Esophagus muscularis mucosa (tissue), 4 donors: Measurements from ENCODE around the gene FADS2. TPM values are rescaled to one million over a fixed set of nuclear protein-coding genes. Genes with fewer than 3 reads are reported as not detected.

ENCODE experiments used
- DNase-seq: peaks from one replicate; pipeline ENCODE4 v3.0.0-alpha.2; 2017; ENCODE audit errors: extremely low spot score
- H3K27ac ChIP-seq, 4 donors: fragments of 200-600 bp; sonication (generic); replicated peaks in 1 of 4; 1 replicate in 3 of 4; 2 replicates in 1 of 4; pipeline ENCODE4 v1.5.1; 2016 to 2019; ENCODE audit warnings: mild to moderate bottlenecking in 1 of 4
- H3K27me3 ChIP-seq, 4 donors: fragments of 200-600 bp; sonication (generic); one replicate each; pipeline versions ENCODE4 v1.5.1 to v1.6.0; 2016 to 2019
- H3K36me3 ChIP-seq, 4 donors: fragments of 200-600 bp; sonication (generic); one replicate each; pipeline ENCODE4 v1.5.1; 2016 to 2019
- H3K4me1 ChIP-seq, 4 donors: fragments of 200-600 bp; sonication (generic); one replicate each; pipeline ENCODE4 v1.5.1; 2016 to 2019
- H3K4me3 ChIP-seq, 4 donors: fragments of 200-600 bp; sonication (generic); 1 replicate in 2 of 4; 2 replicates in 2 of 4; pipeline ENCODE4 v1.5.1; 2016 to 2019; ENCODE audit warnings: mild to moderate bottlenecking in 4 of 4, moderate library complexity in 1 of 4
- H3K9me3 ChIP-seq, 4 donors: fragments of 200-600 bp; sonication (generic); 1 replicate in 3 of 4; 2 replicates in 1 of 4; pipeline ENCODE4 v1.5.1; 2016 to 2019
- EP300 ChIP-seq: sonication (generic); formaldehyde crosslinking; IDR thresholded peaks from one replicate; pipeline ENCODE4 v1.6.1; 2017; ENCODE audit warnings: antibody characterized with exemption
- POLR2A ChIP-seq: fragments of 450-650 bp; IDR thresholded peaks from one replicate; pipeline ENCODE4 v1.6.1; 2017; ENCODE audit warnings: antibody characterized with exemption, moderate library complexity, mild to moderate bottlenecking, low read depth
- POLR2AphosphoS5 ChIP-seq, 2 donors: sonication (generic); formaldehyde crosslinking; IDR thresholded peaks; one replicate each; pipeline ENCODE4 v1.6.1; 2017; ENCODE audit warnings: antibody characterized with exemption in 2 of 2
- WGBS: methylation state at CpG from one replicate; pipeline ENCODE4 v1.1.5; 2018; 5-methylcytosine and 5-hydroxymethylcytosine counted together
- intact Hi-C: fragments of 100-400 bp; cut with DNase I; formaldehyde crosslinking; loops from one replicate; pipeline ENCODE4 v1.15.1; 2023
- total RNA-seq, 4 donors: library from RNA; depleted of rRNA; stranded (reverse); fragments of >200 nt; gene quantifications; one replicate each; pipeline versions ENCODE4 v1.1.0 to v1.2.1, GENCODE V29; 2016
- TF ChIP-seq, protein P1 (sequence below), 3 experiments: fragments of 200-600 bp in 2 of 3; fragments of 450-650 bp in 1 of 3; sonication (generic) in 2 of 3; IDR thresholded peaks; one replicate each; pipeline ENCODE4 v1.5.1; 2017 to 2019; ENCODE audit warnings: antibody characterized with exemption in 3 of 3, mild to moderate bottlenecking in 2 of 3, moderate library complexity in 1 of 3

FADS2 gene
- total RNA-seq, 4 donors from 2014 or later: 15.9 to 32.8 (median 28.0) TPM

DNA sequence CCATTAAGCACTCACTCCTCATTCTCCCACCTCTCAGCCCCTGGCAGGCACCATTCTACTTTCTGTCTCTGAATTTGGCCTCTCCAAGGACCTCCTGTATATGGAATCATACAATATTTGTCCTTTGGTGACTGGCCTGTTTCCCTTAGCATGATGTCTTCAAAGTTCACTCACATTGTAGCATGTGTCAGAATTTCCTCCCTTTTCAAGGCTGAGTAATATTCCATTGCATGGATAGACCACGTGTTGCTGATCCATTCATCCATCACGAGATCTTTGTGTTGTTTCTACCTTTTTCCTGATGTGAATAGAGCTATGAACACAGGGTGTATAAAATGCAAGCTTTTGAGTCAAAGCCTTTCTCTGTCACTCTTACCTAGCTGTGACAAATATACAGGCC, 11.6 kb downstream of the FADS2 start:
- DNase-seq: no peak
- peaks cover 5 to 13% (median 12%) of the 10 kb centered on the region in 4 donors for H3K4me1 ChIP-seq

DNA sequence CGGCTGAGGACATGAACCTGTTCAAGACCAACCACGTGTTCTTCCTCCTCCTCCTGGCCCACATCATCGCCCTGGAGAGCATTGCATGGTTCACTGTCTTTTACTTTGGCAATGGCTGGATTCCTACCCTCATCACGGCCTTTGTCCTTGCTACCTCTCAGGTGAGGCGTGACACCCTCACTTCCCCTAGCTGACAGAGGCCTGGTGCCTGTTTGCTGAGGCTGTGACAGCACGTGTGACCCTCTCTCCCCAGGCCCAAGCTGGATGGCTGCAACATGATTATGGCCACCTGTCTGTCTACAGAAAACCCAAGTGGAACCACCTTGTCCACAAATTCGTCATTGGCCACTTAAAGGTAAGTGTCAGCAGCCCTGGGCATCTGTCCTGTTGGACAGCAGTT, 12.3 kb downstream of the FADS2 start:
- Histone ChIP-seq H3K27ac (no peak overlapping the region), H3K4me1 (peaks cover 0 to 6% (median 6%) of the 10 kb centered on the region in 4 donors), H3K9me3 (no peaks in the 10 kb centered on the region), H3K36me3 (peaks cover 0 to 78% (median 25%) of the 10 kb centered on the region in 4 donors), H3K4me3 (no peak overlapping the region), H3K27me3 (no peaks in the 10 kb centered on the region)
- intact Hi-C loops: no loop called here
- TF ChIP-seq POLR2AphosphoS5 (IDR thresholded peaks at IDR 0.05) (no peak), EP300 (no peak), POLR2A (no peak)
- TF ChIP-seq, protein P1, sequence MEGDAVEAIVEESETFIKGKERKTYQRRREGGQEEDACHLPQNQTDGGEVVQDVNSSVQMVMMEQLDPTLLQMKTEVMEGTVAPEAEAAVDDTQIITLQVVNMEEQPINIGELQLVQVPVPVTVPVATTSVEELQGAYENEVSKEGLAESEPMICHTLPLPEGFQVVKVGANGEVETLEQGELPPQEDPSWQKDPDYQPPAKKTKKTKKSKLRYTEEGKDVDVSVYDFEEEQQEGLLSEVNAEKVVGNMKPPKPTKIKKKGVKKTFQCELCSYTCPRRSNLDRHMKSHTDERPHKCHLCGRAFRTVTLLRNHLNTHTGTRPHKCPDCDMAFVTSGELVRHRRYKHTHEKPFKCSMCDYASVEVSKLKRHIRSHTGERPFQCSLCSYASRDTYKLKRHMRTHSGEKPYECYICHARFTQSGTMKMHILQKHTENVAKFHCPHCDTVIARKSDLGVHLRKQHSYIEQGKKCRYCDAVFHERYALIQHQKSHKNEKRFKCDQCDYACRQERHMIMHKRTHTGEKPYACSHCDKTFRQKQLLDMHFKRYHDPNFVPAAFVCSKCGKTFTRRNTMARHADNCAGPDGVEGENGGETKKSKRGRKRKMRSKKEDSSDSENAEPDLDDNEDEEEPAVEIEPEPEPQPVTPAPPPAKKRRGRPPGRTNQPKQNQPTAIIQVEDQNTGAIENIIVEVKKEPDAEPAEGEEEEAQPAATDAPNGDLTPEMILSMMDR (IDR thresholded peaks at IDR 0.05): no peak
- WGBS: 97% methylated on average over 7 of the region's 7 CpGs
- DNase-seq: no peak

More for the DNA sequence above, 11.6 kb downstream of the FADS2 start:
- WGBS: 100% methylated on average over 2 of the region's 2 CpGs
- Histone ChIP-seq H3K9me3 (no peaks in the 10 kb centered on the region), H3K27ac (no peak overlapping the region), H3K27me3 (no peaks in the 10 kb centered on the region), H3K4me3 (no peak overlapping the region), H3K36me3 (peaks cover 0 to 71% (median 25%) of the 10 kb centered on the region in 4 donors)
- TF ChIP-seq POLR2A (no peak), POLR2AphosphoS5 (IDR thresholded peaks at IDR 0.05) (no peak), EP300 (no peak)
- TF ChIP-seq, protein P1 (IDR thresholded peaks at IDR 0.05): no peak
- intact Hi-C loops: no loop called here

DNA sequence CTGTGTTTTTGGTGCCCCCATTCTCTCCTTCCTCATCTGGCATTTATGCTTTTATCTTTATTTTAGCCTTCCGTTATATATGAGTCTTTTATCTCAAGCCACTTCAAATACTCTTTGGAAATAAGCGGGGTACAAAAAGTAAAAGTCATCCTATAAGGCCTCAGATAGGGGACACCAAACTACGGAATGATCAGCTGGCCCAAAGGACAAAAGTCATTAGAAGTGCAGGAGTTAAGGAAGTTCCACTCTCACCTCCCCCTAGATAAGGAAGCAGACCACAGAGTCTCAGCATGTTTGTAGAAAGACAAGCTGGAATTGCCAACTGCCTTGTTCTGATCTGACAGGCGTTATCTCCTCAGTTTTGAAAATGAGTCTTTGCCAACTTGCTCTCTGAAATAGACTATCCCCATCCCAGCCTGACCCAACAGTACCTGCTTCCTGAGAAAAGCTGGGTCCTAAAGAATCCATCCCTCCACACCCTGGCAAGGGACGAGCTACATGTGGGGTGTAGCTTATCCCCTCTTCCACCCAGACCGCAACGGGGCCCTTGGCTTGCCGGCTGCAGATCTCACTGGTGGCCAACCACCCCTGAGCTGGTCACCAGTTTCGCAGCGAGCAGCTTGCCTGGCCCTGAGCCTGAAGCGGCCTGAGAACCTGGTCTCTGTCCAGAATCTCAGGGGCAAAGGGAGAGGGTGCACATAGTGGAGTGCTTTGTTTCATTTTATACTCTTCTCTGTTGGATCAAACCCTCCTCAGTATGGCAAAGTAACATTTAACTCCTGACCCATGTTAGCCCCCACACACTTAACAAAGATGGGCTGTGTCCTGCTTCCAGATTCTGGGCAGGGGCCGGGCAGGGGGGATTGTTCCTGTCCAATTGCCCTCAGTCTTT, 13.8 kb downstream of the FADS2 start:
- Histone ChIP-seq H3K9me3 (no peaks in the 10 kb centered on the region), H3K27me3 (no peaks in the 10 kb centered on the region), H3K4me3 (no peak overlapping the region), H3K4me1 (peaks cover 0 to 3% (median 0%) of the 10 kb centered on the region in 4 donors), H3K36me3 (peaks cover 0 to 86% (median 25%) of the 10 kb centered on the region in 4 donors), H3K27ac (peak overlapping the region in 1 of 4 donors; percentile 42)
- no peak for DNase-seq
- intact Hi-C loops: no loop called here
- WGBS: 83% methylated on average over 12 of the region's 12 CpGs
- TF ChIP-seq POLR2A (no peak), EP300 (no peak)
- TF ChIP-seq, protein P1 (IDR thresholded peaks at IDR 0.05): no peak

DNA sequence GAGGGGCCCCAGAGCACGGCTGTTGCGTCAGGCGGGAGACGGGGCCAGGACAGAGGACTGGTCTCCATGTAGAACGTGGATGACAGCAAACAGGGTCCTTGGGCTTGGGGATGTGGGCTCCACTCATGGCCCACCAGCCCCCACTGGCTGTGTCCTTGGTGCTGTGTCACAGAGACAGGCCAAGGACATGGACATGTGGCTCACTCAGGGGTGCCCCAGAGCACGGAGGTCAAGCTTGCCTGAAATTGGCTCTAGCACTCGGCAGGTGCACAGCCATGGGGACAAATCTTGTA, 14.4 kb downstream of the FADS2 start:
- Histone ChIP-seq H3K4me1 (peaks cover 0 to 3% (median 0%) of the 10 kb centered on the region in 4 donors), H3K9me3 (no peaks in the 10 kb centered on the region), H3K27me3 (no peaks in the 10 kb centered on the region), H3K27ac (peak overlapping the region in 1 of 4 donors; percentile 42), H3K36me3 (peaks cover 0 to 92% (median 25%) of the 10 kb centered on the region in 4 donors), H3K4me3 (no peak overlapping the region)
- intact Hi-C loops: no loop called here
- no CpG with 5 or more reads among the region's 7 CpGs for WGBS
- DNase-seq: no peak
- TF ChIP-seq, protein P1 (IDR thresholded peaks at IDR 0.05): no peak
- TF ChIP-seq POLR2AphosphoS5 (IDR thresholded peaks at IDR 0.05): no peak
- TF ChIP-seq POLR2A: no peak
